Stimulated activated CD4-positive, alpha-beta T cell treated with anti-CD3 and anti-CD28 coated beads, Interleukin-1b, Interleukin-23, amount 100 ng/mL, for 24 hours (primary cell): Measurements from ENCODE around the gene ZNF669.

Source experiments
- DNase-seq, 4 experiments: peaks; one replicate each; pipeline ENCODE4 v3.0.0-alpha.2; 2020; ENCODE audit warnings: low read depth in 4 of 4, low spot score in 1 of 4

ZNF669 gene

GRCh38 chr1:247111700-247112478 is 7.7 kb upstream of the ZNF669 start:
- DNase-seq, result no peak

- DNase-seq, result no peak
These were observed 7.1 kb upstream of the ZNF669 start for GRCh38 chr1:247111259-247111699.

GRCh38 chr1:247110627-247111258 is 6.6 kb upstream of the ZNF669 start:
- DNase-seq, result peak in 1 of 4 experiments; percentile 47

- DNase-seq, result no peak
These were observed 3.5 kb upstream of the ZNF669 start for GRCh38 chr1:247107694-247108093.

- DNase-seq, result no peak
These were observed 1.8 kb upstream of the ZNF669 start for GRCh38 chr1:247105966-247106365.

- no peak for DNase-seq
These were observed 809 bp upstream of the ZNF669 start for GRCh38 chr1:247104965-247105364.

- no peak for DNase-seq
These were observed 1.8 kb downstream of the ZNF669 start for GRCh38 chr1:247102381-247102780.

- DNase-seq, result no peak
These were observed 3.4 kb downstream of the ZNF669 start for GRCh38 chr1:247100676-247101279.

- DNase-seq, result no peak
These were observed 7.2 kb downstream of the ZNF669 start for GRCh38 chr1:247096958-247097357.

- DNase-seq, result no peak
These were observed 7.6 kb downstream of the ZNF669 start for GRCh38 chr1:247096544-247096943.

GRCh38 chr1:247096112-247096511 is 8.0 kb downstream of the ZNF669 start:
- no peak for DNase-seq

GRCh38 chr1:247090455-247090854 is 13.7 kb downstream of the ZNF669 start:
- no peak for DNase-seq

- no peak for DNase-seq
These were observed 14.4 kb downstream of the ZNF669 start for GRCh38 chr1:247089616-247090375.

GRCh38 chr1:247088967-247089366 is 15.2 kb downstream of the ZNF669 start:
- no peak for DNase-seq

- no peak for DNase-seq
These were observed 16.9 kb downstream of the ZNF669 start for GRCh38 chr1:247087256-247087655.

GRCh38 chr1:247085310-247085709 is 18.8 kb downstream of the ZNF669 start:
- no peak for DNase-seq

- no peak for DNase-seq
These were observed 19.4 kb downstream of the ZNF669 start for GRCh38 chr1:247084771-247085170.

- DNase-seq, result no peak
These were observed 24.8 kb downstream of the ZNF669 start for GRCh38 chr1:247079141-247079874.

- DNase-seq, result peak; percentile 82 to 93 (median 86)
These were observed 25.7 kb downstream of the ZNF669 start, which contains the start of gene ZNF670 for GRCh38 chr1:247078258-247079140. Gene ZNF670, minus strand, starts transcription at chr1:247078811. Its CDS starts 215 bp downstream, at chr1:247078596.

GRCh38 chr1:247077876-247078257 is 26.3 kb downstream of the ZNF669 start:
- DNase-seq, result no peak
